HTR-8/SVneo (cell line): Measurements from ENCODE around the gene MCC.

Source experiments
- DNase-seq: peaks from one replicate; pipeline ENCODE4 v3.0.0; 2011; ENCODE audit warnings: low spot score, mixed read lengths; ENCODE audit not compliant: insufficient read length
- FAIRE-seq: peaks from 2 replicates; lab custom pipeline; 2011; peaks lifted over from hg19 to GRCh38; lab: Jason Lieb, UNC

The MCC gene

GRCh38 chr5:113054899-113055298, 433.4 kb downstream of the MCC start:
- DNase-seq = no peak
- no peak for FAIRE-seq

GRCh38 chr5:113053511-113053995, 434.7 kb downstream of the MCC start:
- DNase-seq = peak; percentile 47
- no peak for FAIRE-seq

DNA sequence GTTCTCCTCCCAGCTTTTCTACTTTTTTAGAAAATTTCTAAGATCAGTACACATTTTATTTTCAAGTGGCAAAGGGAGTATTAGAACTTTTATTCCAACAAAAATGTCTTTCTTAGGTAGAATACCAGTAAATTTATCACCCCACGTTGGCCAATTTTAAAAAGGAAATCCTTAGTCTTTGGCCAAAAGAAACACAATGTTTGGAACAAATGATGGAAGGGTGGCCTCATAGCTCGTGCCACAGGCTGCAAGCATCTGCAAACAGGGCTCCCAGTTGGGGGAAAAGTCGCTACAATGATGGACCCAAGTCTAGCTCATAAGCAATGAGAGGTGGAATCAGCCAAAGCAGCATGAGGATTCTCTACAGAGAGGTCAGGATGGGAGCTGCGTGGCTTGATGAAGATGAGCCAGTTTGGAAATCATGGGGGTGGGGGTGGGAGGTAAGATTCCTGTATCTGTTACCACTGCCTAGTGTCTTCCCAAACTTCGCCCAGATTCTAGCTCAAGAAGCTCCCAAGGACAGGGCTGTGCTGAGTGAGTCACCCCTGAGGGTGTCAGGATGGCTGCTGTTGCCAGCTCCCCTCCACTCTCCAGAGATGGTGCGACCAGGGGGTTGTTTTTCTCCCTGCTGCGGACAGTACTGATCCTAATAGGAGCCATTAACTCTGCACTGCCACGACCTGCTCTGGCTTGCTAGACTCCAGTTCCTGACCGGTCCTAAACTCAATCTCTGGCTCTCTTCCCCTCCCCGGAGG, 436.0 kb downstream of the MCC start:
- FAIRE-seq (no peak), DNase-seq (no peak)

DNA sequence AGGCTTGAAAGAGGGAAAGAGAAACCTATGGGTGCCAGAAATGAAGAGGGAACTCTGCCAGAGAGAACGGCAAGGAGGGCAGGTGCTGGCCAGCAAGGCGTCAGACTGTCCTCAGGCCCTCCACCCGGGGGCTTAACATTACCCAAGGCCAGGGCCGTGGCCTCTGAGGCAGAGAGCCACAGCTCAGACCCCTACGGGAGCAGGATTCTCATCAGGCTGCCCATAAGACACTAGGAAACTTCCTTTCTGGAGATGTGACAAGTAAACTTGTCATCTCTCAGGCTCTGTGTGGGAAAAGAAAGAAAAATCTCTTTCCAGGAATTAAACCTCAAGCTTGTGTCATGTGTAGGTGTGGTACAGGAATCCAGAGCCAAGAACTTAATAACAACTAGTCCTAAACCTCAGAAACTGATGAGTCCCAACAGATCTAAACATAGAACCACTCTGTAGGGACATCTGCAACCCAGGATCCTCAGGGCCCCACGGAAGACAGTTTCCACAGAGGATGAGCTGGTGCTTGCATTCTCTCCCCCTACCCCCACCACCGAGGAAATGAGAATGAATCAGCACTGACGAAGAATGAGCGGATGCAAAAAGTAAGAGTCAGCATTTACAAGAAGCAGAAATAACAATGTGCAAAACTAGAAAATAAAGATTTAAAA, 437.4 kb downstream of the MCC start:
- no peak for FAIRE-seq
- DNase-seq = no peak

GRCh38 chr5:113048931-113049330, 439.3 kb downstream of the MCC start:
- DNase-seq (no peak), FAIRE-seq (no peak)

DNA sequence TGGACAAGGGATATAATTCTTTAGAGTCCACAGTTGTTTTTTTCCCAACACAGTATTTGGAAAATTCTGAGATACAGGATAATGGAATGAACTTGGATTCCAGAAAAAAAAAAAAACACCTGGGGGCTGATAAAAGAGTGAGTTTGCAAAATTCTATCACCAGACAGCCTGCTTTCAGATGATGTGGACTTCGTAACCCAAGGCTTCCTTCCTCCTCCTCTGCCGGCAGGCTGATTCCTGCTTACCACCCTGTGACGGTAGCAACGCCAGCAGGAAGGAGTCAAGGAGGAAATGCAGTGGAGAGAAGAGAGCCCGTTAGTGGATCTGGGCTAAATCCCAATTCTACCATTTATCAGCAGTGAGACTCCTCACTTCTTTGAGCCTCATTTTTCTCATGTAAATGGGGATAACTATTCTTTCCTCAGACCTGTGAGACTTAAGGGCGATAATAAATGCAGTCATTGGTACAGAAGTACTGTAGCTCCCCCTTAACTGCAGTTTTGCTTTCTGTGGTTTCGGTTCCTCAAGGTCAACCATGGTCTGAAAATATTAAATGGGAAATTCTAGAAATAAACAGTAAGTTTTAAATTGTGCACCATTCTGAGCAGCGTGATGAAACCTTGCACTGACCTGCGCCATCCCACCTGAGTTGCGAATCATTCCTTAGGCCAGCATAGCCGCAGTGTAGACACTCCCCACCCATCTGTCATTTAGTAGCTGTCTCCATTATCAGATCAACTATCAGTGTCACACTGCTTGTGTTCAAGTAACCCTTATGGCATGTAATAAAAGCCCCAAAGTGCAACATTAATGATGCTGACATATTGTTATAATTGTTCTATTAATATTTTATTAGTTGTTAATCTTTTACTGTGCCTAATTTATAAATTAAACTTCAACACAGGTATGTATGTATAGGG, 440.3 kb downstream of the MCC start:
- DNase-seq (no peak), FAIRE-seq (no peak)

DNA sequence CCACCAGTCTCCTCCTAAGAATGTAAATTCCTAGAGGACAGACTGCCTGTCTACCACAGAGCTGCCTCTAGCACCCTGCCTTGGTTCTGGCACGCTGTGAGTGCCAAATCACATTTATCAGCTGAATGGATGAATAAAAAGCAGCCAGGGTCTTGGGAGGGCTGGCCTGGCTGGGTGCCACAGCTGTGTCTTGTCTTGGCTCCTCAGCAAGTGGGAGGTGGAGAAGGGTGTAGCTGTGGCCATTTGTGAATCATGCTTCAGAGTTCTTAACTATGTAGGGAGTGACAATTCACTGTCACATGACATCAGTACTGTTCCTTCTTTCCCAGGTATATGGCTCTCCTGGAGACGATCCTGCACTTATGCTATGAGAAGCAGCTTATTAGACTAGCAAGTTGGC, 441.0 kb downstream of the MCC start:
- DNase-seq (peak; percentile 34), FAIRE-seq (no peak)

DNA sequence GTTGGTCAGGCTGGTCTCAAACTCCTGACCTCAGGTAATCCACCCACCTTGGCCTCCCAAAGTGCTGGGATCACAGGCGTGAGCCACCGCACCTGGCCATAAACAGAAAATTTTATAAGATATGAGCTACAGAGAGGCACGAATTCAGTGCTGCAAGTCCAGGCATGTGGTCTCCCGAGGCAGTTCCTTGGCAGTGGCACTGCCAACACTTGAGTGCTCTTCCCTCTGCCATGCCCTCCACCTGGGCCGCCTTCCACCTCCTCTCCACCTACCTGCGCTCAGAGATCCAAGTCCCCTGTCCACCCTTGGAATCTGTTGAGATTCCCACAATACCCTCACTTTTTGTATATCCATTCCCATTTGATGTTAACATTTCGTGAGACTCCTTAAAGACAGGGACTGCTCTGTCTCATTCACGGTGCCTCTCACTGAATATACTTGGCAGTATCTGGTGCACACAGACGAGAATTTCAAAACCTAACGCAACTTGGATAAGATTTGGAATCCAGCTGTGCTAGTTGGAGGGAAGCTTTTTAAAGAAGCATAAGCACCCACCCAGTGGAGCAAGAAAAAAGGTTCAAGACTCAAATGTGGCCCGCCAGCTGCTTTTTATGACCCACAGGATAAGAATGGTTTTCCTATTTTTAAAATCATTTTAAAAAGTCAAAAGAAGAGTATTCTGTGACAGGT, 443.3 kb downstream of the MCC start:
- no peak for FAIRE-seq
- DNase-seq = no peak

- no peak for DNase-seq
Observed at GRCh38 chr5:113043491-113043931, 444.7 kb downstream of the MCC start.

GRCh38 chr5:113042491-113043243, 445.6 kb downstream of the MCC start:
- DNase-seq (no peak), FAIRE-seq (no peak)

More at GRCh38 chr5:113043491-113043931, 444.7 kb downstream of the MCC start:
- no peak for FAIRE-seq

DNA sequence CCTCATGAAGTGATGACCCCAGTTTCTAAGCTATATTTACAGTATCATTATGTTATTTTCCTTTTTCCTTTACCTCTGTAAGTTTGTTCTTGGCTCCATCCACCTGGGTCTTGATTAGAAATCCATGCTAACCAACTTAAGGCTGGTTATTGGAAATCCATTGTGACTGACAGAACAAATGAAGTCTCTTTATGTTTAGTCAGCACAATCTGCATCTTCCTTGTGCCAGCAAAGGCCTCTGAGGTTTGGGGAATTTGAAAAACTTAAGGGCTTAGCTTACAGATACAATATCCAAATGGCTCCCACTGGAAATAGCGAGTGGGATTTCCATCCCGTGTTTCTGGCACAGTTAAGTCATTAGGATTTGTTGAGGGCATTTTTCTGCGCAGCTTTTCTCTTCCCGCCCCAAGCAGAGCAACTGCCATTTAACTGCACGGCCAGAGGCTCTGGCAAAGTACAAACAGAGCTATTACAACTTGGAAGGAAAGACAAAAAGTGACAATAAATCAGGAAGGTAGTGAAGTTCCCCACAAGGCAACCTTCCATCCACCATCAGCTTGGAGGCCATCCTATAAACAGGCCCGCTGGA, 447.5 kb downstream of the MCC start:
- no peak for DNase-seq
- FAIRE-seq = no peak

- FAIRE-seq (no peak), DNase-seq (no peak)
Observed at GRCh38 chr5:113039934-113040285, 448.3 kb downstream of the MCC start.

DNA sequence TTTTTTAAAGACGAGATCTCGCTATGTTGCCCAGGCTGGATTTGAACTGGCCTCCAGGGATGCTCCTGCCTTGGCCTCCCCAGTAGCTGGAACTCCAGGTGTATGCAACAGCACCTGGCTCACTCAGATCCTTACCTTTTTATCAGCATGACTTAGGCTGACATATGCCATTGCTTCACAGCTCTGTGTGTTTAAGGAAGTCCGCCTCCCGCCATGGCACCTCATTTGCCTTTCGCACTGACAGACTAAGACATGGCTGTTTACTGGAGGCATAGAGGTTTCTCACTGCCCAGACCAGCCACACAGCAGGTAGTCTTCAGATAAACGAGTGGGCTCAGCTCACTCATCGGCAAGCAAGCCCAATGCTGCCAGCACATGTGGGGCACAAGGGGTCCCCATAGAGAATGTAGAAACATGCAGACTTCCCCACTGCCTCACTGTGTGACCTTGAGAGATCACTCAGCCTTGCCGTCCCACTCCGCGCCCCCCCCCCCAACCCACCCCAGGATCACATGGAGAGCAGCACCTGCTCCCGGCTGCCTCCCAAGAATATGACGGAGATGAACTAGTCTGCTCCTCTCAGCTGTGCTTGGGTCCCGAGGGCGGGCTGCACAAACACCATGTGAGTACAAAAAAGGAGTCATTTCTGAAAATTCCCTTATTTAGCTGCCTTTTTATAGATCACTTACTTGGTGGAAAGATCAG, 448.9 kb downstream of the MCC start:
- FAIRE-seq = no peak
- no peak for DNase-seq

GRCh38 chr5:113038714-113039113, 449.5 kb downstream of the MCC start:
- FAIRE-seq (no peak), DNase-seq (peak; percentile 30)

DNA sequence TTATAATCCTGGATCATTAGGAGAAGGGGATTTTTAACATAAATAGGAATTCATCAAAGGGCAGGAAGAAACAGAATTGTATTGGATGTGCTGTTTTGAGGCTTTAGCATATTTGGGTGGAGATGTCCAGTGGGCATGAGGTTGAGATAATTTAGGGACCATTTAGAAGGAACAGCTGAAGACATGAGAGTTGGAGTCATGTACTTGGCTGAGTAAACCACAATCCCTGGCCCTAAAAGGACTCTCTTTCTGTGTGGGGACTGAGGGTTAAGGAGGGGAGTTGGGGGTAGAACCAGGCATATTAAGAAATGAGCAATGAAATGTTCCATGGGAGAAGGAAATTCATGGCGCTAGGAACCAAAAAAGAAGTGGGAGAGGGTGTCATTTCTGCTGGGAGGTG, 450.1 kb downstream of the MCC start:
- no peak for FAIRE-seq
- DNase-seq = no peak

DNA sequence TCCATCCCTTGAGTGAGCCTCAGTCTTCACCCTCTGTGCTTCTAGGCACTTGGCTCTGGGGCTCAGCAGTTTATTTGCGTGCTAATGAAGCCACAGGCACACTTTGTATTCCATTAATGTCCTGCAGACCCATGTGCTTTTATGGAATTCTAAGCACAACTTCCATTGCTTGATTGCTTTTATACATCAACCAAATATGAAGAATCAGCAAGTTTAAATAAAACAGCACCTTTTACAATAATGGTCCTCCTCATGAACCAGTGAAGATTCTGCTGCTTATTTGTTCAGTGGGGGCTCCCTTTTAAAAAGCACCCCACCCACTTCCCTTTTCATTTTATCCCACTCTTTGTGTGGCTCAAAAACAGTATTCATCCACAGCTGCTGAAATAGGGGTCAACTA, 451.4 kb downstream of the MCC start:
- no peak for FAIRE-seq
- no peak for DNase-seq

DNA sequence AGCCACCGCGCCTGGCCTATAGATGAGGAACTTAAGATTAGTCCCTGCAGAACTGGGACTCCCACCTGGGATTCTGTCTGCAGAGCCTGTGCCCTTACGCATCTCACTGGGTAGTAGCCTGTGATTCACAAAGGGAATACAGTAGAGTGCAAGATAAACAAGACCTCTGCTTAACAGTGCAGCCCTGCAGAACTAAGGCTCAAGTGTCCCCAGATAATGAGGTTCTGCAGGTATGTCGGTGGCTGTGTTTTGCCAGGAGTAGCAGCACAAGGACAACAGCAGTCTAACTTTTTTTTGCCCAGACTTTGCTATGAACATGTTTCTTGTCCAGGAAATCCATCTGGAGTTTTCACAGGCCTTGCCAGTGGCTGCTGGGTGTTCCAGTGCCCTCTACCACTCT, 451.9 kb downstream of the MCC start:
- DNase-seq (no peak), FAIRE-seq (no peak)

GRCh38 chr5:113035096-113035495, 453.2 kb downstream of the MCC start:
- no peak for DNase-seq
- FAIRE-seq = no peak
